NCI-H1417 treated with DMSO at 0.1 percent for 48 hours (cell line): ENCODE results near the gene METAP1.
"Not testable (repeated sequence)": the region's sequence is repeated elsewhere in the genome, so short reads cannot be mapped to it uniquely, and the experiment has no call there.

Experiments used
- DNase-seq: peaks from one replicate; lab custom pipeline; 2025; lab: John Stamatoyannopoulos, UW

The METAP1 gene

GRCh38 chr4:99059550-99059949 lies 64.0 kb downstream of the METAP1 start:
- no peak for DNase-seq

DNA sequence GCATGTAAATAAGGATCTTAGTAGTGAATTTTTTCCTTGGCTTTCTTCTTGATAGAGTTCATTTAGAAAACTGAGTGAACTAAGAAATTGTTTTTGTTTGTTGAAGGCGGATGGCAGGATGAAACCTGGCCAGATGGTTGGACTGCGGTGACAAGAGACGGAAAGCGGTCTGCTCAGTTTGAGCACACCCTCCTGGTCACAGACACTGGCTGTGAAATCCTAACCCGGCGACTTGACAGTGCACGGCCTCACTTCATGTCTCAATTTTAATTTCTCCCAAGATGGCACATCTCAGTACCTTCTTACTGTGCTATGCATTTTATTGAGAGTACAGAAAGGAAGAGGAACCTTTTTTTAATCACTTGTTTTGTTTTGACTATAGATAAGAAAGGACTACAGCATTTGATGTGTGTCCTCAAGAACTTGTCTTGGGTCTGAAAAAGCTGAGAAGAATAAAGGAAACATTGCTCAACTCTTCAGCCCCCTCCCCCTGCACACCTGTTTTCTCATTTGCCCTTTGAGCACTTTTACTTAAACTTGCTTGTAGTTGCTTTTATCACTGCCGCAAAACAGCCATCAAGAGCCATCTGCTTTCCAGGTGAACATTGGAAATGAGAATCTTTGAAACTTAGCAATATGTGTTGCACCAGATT lies 65.7 kb downstream of the METAP1 start:
- DNase-seq: no peak

DNA sequence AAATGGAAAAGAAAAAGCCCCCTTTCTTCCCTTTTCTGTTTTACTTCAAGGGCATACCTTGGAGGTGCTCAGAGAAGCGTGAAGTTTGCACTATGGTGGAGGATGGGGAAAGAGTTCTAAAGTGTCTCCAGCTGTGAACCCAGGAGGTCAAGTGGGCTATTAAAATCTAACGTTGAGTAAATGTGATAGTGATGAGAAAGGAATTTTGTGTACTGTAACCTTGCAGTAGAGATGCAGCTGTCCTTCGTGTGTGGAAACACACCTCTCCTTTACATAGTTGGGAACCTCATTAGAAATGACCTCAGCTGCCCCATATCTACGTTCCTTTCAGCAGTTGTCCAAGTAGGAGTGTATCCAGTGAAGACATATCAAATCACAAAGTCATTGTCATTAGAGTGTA lies 66.6 kb downstream of the METAP1 start:
- no peak for DNase-seq

DNA sequence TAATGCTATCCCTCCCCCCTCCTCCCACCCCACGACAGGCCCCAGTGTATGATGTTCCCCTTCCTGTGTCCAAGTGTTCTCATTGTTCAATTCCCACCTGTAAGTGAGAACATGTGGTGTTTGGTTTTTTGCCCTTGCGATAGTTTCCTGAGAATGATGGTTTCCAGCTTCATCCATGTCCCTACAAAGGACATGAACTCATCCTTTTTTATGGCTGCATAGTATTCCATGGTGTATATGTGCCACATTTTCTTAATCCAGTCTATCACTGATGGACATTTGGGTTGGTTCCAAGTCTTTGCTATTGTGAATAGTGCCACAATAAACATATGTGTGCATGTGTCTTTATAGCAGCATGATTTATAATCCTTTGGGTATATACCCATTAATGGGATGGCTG lies 70.0 kb downstream of the METAP1 start:
- DNase-seq: not testable (repeated sequence)

- DNase-seq: no peak
These were observed 72.1 kb downstream of the METAP1 start for GRCh38 chr4:99067617-99068016.

DNA sequence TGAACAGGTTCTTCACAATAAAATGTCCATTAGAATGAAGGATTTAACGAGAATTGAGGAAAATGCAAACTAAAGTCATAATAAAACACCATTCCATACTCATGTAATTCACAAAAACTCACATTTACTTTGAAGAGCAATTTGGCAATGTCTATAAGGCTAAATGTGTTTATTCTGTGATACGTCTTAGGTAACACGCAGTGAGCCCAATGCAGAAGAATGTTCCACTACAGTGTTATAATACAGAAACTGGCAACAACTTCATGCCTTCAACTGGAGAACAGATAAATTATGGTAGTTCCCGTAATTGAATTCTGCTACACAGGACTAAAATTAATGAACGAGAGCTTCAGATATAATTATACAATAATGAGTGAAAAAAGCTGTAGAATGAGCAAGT lies 75.6 kb downstream of the METAP1 start:
- no peak for DNase-seq

DNA sequence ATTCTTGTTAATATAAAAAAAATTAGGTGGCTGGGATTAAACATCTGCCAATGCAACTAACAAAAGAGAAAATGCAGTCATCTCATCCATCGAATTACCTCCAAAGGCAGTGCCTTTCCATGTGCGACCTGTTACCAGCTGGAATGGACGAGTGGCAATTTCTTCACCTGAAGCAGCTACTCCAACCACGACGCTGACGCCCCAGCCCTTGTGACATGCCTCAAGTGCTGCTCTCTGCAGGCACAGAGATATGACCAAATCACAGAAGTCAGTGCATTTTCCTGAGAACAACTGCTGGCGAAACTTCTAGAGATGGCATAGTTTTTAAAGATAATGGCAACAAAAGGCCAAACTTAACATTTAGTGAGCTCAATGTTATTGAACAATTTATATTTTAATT lies 79.3 kb downstream of the METAP1 start:
- DNase-seq: no peak

- no peak for DNase-seq
These were observed 80.9 kb downstream of the METAP1 start for GRCh38 chr4:99076292-99076976.

- DNase-seq: no peak
These were observed 81.7 kb downstream of the METAP1 start for GRCh38 chr4:99077177-99077576.

- no peak for DNase-seq
These were observed 82.8 kb downstream of the METAP1 start for GRCh38 chr4:99078336-99078735.

DNA sequence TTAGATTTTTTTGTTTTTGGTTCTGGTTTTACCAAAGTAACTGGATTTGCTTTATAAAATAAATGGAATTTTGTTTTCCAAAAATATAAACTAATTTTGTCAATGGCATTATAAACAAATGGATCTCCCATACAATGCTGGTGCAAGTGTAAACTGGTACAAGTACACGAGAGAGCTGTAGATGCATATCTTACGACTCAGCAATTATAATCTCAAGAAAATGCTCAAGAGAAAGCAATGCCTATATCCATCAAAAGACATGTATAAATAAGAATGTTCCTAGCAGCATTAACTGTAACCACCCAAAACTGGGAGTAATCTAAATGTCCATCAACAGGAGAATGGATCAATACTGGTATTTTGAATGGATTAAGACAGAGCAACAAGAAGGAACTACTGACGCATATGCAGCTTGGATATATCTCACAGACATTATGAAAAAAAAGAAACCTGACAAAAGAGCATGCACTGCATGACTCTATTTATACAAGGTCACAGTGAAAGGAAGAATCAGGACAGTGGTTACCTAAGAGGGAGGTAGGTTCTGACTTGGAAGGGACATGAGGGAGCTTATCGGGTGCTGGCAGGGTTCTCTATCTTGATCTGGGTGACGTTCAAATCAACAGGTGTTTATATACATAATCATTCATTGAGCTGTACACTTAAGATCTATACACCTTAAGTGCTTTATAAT lies 83.6 kb downstream of the METAP1 start:
- DNase-seq: no peak

- no peak for DNase-seq
These were observed 84.2 kb downstream of the METAP1 start for GRCh38 chr4:99079625-99080295.

DNA sequence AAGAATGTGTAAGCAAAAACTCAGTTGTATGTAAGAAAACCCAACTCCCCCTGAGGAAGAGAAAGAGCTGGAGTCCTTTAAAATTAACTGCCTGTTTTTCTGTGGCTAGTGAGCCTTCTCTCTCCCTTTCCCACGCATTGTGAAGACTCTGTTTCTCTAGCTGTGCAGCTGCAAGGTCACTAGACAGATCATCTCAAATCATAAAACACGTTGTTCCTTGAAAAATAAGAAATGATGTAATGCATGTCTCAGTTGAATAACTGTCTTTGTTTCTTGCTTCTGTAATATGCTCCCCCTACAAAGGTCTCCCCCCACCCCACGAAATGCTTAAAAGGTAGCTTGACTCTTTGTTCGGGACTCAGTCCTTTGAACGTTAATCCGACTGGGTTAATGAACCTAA lies 85.3 kb downstream of the METAP1 start:
- DNase-seq: not testable (repeated sequence)

DNA sequence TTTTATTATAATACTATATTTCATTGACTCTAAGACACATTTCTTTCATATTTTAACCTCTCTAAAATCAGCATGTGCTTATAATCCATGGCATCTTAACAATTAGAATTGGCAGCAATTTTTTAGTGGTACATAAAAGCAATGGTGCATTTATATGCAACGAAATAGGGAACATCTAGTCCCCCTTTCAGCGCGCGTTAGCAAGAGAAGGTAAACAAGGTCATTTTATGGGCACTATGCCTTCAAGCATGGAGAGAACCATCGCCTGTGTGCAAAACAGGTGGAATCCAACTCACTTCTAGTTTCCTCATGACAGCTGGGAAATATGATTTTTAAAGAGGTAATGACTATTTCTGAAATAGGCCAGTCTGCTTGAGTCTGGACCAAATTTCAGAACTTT lies 86.7 kb downstream of the METAP1 start:
- DNase-seq: no peak

DNA sequence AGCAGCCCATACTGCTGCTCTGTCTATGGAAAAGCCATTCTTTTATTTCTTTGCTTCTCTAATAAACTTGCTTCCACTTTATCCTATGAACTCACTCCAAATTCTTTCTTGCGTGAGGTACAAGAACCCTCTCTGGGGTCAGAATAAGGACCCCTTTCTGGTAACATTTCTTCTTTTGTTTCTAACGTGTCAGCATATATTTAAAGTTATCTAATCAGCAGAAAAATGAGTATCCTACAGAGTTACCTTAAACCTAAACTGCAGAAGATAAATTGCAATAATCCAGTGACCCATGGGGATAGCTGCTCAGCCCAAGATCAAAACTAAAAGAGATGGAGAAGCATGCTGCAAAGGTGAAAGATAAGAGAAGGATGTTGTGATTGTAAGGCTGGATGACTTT lies 89.1 kb downstream of the METAP1 start:
- no peak for DNase-seq

GRCh38 chr4:99088023-99088449 lies 92.5 kb downstream of the METAP1 start:
- no peak for DNase-seq

GRCh38 chr4:99088481-99089365 lies 93.2 kb downstream of the METAP1 start, which contains the start of gene ADH5:
Gene ADH5 (minus strand): TSS chr4:99088788. CDS start chr4:99088700, 88 bp downstream.
- DNase-seq: peak; percentile 40

DNA sequence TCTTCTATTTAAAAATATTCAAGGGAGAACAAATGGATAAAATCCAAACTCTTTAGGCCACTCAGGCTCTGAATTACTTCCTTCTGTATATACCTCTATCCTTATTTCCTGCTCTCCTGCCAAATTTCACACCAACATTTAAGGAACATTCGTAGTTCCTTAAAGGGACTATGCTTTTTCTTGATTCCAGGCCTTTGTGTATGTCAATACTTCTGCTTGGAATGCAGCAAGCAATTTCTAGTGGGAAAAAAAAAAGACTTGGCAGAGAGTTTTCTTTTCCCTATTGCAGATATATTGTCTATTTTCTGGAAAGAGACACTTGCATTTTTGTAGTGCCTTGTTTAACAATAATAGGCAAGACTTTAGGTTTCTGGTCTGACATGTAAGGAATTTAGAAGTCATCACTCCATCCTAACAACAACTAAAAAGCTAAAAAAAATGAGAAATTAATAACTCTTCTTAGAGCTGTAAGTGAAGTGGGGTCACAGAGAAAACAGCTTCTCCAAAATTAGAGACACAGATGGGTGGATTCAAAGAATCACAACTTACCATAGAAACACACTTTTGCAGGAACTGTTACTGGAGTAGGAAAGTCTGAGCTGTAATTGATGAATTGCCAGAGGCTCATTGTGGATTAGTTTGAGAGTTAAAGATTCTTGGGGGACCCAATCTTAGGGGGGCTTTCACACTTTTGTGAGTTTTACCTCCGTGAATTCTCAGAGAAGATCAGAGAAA lies 95.1 kb downstream of the METAP1 start:
- DNase-seq: no peak

DNA sequence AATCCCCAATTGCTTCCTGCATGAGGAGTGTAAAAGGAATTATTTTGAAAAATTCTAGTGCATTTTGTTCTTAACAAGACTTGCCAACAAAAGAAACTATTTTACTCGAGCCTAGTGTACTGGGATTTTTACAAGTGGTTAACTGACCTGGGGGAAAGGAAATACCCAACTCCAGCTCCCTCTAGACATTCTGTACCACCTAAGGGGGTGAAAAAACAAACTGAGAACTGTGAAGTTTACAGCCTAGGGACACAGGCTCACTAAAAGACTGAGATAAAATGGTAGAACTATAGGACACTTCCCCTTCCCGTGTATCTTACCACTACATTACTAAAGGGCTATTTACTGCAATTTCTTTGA lies 95.7 kb downstream of the METAP1 start:
- DNase-seq: no peak

DNA sequence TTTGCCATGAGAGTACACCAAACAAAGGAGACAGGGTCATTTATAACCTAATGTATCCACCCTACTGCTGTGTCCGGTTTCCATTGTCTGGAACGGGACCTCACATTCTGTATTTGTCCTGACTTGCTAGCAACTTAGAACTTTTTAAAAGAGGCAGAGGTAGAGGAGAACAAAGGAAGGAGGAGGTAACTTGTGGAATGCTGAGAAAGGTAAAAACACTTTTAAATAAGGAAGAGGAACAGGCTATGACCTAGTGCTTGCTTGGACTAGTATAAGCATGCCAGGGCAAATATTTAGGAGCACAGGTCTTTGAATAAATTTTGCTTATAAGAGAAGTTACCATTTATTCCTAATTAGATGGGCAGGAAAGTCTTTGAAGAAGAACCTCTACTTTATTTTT lies 96.3 kb downstream of the METAP1 start:
- DNase-seq: not testable (repeated sequence)

DNA sequence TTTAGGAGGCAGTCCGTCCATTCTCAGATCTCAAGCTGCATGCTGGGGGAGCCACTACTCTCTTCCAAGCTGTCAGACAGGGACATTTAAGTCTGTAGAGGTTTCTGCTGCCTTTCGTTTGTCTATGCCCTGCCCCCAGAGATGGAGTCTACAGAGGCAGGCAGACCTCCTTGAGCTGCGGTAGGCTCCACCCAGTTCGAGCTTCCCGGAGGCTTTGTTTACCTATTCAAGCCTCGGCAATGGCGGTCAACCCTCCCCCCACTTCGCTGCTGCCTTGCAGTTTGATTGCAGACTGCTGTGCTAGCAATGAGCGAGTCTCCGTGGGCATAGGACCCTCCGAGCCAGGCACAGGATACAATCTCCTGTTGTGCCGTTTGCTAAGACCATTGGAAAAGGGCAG lies 103.8 kb downstream of the METAP1 start:
- no peak for DNase-seq
